ENCODE data around the gene ADCY9. TPM values are rescaled to one million over a fixed set of nuclear protein-coding genes. Genes with fewer than 3 reads are reported as not detected.

The ADCY9 gene
- total and polyA plus RNA-seq, 2 experiments from 2014 or later, result 2.2 to 18.3 TPM

GRCh38 chr16:4117250-4117578 is 972 bp upstream of the ADCY9 start:
- H3K4me1 Mint-ChIP-seq, result peaks cover 22% of the 10 kb centered on the region
- Histone ChIP-seq H2AFZ (peak overlapping the region; percentile 97), H3K79me2 (replicated peaks; ENCODE audit: insufficient read depth) (0 out of 2 replicates have a peak, but pooled peaks cover 3% of the 10 kb centered on the region), H3K9me2 (ENCODE audit: insufficient read depth) (no peaks in the 10 kb centered on the region), H3K4me1 (ENCODE audit: insufficient read depth) (peaks cover 16% of the 10 kb centered on the region; the same call in 1 of the 2 replicates), H3K27me3 (ENCODE audit: insufficient read depth) (peaks cover 31% of the 10 kb centered on the region), H3K4me2 (peak overlapping the region; percentile 92), H3K36me3 (ENCODE audit: insufficient read depth) (no peaks in the 10 kb centered on the region), H3K4me3 (peak overlapping the region; percentile 70), H3F3A (replicated peaks; ENCODE audit: low read depth) (0 out of 2 replicates have a peak, but pooled peaks cover 5% of the 10 kb centered on the region), H4K20me1 (replicated peaks; ENCODE audit: insufficient read depth) (0 out of 2 replicates have a peak, but pooled peaks cover 5% of the 10 kb centered on the region), H3K27ac (ENCODE audit: low read depth) (no peak overlapping the region)
- H3K9me3 Mint-ChIP-seq, result no peaks in the 10 kb centered on the region; the same call in 2 of the 3 replicates
- no peak overlapping the region for H3K27ac Mint-ChIP-seq
- ATAC-seq (no peak), DNase-seq (ENCODE audit: low spot score) (no peak)
- TF ChIP-seq CREB1 (CRISPR knock-in tag; IDR thresholded peaks at IDR 0.05; ENCODE audit: low read depth) (no peak), JUNB (IDR thresholded peaks at IDR 0.05; ENCODE audit: unreplicated experiment) (no peak), EZH2 (IDR thresholded peaks at IDR 0.05; ENCODE audit: low read depth, unreplicated experiment) (no peak), EZH2phosphoT487 (IDR thresholded peaks at IDR 0.05; ENCODE audit: unreplicated experiment) (no peak), CTCF (conservative IDR thresholded peaks at IDR 0.05; ENCODE audit: low read depth in 2 of 2) (no peak), ZNF114 (CRISPR knock-in tag; IDR thresholded peaks at IDR 0.05) (no peak), STAT1 (IDR thresholded peaks at IDR 0.05; ENCODE audit: unreplicated experiment) (no peak), ETS1 (IDR thresholded peaks at IDR 0.05) (no peak), ZNF462 (CRISPR knock-in tag; IDR thresholded peaks at IDR 0.05) (no peak), REST (IDR thresholded peaks at IDR 0.05; ENCODE audit: unreplicated experiment) (no peak)
- no peaks in the 10 kb centered on the region; the same call in 2 of the 3 replicates for H3K36me3 Mint-ChIP-seq (ENCODE audit: low read depth)
- H3K4me3 Mint-ChIP-seq, result peak overlapping the region; percentile 74
- H3K27me3 Mint-ChIP-seq (ENCODE audit: insufficient read depth, low read depth, poor library complexity), result peaks cover 8% of the 10 kb centered on the region

Data from GM23338 (cell line).